ENCODE data around the gene ENTR1. TPM values are rescaled to one million over a fixed set of nuclear protein-coding genes. Genes with fewer than 3 reads are reported as not detected.

Gene ENTR1
- total RNA-seq, 1 experiment from 2014 or later = 20.9 TPM

DNA sequence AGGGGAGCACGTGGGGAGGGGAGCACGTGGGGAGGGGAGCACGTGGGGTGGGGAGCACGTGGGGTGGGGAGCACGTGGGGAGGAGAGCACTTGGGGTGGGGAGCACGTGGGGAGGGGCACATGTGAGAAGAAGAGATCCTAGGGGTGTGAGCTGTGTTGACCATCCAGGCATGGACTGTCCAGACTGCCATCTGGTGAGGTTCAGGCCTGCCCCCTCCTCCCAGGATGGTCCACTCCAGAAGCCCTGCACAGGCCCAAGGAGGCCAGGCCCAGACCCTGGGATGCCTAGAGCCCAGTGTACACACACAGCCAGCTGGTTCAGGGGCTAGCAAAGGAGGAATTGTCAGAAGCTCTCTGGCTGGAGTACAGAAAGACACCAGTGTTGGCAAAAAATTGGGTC, 12.8 kb downstream of the ENTR1 start:
- no peak for DNase-seq (ENCODE audit: low read depth)

DNA sequence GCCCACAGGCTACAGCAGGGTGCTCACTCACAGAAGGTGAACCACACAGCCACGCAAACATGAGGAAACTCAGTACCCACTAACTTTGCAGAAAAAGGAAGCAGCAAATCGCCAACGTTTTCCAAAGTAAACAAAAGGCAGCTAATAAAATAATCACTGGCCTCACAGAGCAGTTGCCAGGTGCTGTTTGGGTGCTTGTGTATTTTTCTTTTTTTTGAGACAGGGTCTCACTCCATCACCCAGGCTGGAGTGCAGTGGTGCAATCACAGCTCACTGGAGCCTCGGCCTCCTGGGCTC, 14.2 kb downstream of the ENTR1 start:
- no peak for DNase-seq (ENCODE audit: low read depth)

DNA sequence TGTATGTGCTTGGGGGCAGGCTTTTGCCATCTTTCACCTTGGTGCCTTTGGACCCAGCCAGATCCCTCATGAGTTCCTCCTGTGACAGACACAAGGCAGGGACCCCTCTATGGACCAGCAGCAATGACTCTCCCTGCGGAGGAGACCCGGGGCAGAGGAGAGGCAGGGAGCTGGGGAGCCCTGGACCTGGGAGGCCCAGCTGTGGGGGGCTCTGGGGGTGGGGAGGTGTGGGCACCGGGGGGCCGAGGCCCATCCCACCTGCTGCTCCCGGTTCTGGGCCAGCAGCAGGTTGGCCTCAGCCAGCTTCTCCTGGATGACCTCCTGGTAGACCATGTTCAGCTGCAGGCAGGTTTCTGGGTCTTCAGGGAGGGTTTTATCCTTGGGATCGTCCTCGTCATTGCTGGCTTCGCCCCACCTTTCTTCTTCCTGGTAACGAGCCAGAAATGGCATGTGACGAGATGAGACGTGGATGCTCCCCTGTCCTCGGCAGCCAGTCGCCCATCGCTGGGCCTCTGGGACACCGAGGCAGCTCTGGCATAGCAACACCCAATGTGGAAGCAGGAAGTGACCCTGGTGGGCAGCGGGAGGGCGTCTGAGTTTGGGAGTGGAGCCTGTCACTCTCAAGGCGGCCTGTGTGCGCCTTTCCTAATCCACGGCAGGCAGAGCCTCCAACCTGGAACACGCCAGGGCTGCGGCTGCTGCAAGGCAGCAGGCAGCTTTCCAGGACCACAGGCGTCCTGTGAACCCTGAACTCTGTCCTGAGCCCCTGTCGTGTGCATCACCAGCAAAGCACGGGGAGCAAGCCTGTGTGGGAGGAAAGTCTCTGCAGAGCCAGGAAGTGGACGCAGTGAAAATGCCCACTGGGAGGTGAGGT, 14.8 kb downstream of the ENTR1 start:
- DNase-seq (ENCODE audit: low read depth) = no peak

DNA sequence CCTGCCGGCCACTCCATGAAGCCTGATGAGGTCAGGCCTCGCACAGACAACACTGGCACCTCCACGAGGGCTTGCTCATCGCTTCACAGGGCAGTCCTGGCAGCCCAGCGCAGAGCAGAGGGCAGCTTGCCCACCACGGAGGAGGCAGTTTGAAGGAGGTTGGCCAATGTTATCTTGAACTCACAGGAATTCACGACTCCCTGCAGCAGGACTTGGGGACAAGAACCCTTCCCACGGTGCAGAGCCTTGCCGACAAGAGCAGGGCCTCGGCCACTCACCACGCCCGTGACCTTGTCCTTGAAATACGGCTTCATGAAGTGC, 15.4 kb downstream of the ENTR1 start:
- no peak for DNase-seq (ENCODE audit: low read depth)

- DNase-seq (ENCODE audit: low read depth) = no peak
Measured at GRCh38 chr9:136394312-136395019, 15.9 kb downstream of the ENTR1 start.

GRCh38 chr9:136393531-136393930, 16.9 kb downstream of the ENTR1 start:
- no peak for DNase-seq (ENCODE audit: low read depth)

DNA sequence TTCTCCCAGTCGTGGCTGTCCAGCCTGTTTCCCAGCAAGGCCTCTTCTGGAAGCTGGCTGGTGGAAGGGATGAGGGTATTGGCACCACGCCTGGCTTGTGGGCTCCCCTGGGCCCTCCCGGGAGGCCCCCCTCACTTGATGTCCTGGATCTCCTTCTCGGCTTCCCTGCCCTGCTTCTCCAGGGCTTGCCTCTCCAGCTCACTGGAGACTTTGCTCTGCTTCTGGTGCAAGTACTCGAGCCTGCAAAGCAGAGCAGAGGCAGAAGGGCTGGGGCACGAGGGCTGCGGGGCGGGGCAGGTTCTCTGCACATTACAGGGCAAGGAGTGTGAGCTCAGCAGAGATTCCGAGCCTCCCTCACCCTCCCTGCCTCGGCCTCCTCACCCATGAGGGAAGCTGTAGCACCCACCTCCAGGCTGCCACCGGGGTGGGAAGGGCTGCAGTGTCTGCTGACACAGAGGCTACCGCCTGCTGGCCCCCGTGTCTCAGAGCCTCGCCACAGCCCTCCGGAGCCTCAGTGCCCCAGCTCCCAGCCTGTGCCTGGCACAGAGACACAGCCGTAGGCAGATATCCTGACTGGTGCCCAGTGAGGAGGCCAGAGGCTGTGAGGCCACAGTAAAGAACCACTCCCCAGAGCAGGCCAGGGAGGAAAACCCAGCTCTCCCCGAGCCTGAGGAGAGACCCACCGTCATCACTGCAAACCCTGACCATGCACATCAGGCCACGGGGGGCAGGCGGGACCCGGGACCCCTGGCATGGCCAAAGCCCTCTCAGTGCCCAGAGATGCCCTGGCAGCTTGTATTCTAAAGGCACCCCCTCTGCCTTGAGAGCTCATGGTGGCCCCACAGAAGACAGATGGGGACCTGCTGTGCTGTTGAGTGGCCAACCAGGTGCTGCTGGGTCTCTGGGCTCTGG, 17.6 kb downstream of the ENTR1 start:
- DNase-seq (ENCODE audit: low read depth) = no peak

DNA sequence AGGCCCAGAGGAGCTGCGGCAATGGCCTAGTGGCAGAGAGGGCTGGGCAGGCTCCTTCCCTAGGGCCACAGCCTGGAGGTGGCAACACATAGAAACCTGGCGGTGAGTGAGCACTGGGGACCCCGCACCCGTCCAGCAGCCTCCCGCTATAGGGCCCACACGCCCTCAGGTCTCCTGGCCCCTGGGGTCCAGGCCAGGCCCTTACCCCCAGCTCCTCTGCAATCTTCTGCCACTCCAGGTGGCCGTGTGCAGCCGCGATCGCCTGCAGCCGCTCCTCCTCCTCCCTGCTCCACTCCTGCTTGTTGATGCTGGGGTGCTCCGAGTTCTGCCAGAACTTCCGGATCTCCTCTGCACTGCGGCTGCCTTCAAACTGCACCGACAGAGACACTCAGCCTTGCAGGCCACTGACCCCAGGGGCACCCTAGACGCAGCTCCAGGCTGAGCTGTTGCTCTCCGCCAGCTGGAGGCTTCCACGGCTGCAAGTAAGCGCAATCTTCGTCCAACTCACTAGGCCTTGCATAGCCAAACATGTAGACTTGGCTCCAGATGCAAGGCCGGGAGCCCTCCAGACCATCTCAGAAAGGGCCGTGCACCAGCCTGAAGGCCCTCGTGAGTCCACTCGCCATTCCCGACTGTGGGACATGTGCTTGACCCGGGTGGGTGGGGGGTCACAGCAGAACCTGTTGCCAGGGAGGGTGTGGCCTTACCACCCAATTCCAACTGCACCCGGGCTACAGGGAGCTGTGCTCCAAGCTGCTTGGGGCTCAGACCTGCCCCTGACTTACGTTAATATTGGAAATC, 18.5 kb downstream of the ENTR1 start:
- no peak for DNase-seq (ENCODE audit: low read depth)

- no peak for DNase-seq (ENCODE audit: low read depth)
Measured at GRCh38 chr9:136389396-136389795, 21.0 kb downstream of the ENTR1 start.

- DNase-seq (ENCODE audit: low read depth) = no peak
Measured at GRCh38 chr9:136387217-136387616, 23.2 kb downstream of the ENTR1 start.

- no peak for DNase-seq (ENCODE audit: low read depth)
Measured at GRCh38 chr9:136386018-136386417, 24.4 kb downstream of the ENTR1 start.

DNA sequence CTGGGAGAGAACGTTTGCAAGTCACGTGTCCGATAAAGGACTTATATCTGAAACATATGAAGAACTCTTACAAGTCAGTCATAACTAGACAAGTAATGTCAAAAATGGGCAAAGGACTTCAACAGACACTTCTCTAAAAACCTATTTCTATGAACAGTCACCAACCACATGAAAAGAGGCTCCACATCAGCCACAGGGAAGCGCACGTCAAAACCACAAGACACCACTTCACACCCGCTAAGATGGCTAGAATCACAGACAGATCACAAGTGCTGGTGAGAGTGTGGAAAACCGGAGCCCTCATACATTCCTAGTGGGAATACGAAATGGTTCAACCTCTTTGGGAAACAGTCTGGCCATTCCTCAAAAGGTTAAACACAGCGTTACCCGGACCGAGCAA, 25.4 kb downstream of the ENTR1 start:
- no peak for DNase-seq (ENCODE audit: low read depth)

- no peak for DNase-seq (ENCODE audit: low read depth)
Measured at GRCh38 chr9:136383436-136383835, 27.0 kb downstream of the ENTR1 start.

DNA sequence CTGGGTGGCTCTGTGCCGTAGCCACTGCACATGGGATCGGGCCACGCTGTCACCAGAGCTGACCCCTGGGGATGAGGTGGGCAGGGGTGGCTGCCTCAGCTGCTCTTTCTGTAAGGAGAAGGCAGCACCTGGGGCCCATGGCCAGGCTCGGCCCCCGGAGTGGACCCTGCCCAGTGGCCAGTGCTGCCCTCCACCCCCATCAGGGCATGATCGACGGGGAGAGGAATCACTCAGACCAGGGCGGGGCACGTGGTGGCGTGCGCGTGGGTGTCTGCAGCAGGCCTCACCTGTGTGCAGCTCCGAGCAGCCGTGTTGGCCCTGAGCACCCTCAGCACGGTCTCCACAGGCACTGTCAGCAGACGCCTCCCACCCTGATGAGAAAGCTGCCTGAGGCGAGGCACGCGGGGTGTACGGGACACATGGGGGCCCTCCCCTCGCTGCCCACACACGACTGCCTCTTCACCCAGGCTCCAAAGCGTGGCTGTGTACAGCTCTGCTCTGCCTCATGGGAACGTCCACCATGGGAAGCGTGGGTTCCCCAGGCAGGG, 28.4 kb downstream of the ENTR1 start:
- DNase-seq (ENCODE audit: low read depth) = no peak

GRCh38 chr9:136381311-136381710, 29.1 kb downstream of the ENTR1 start:
- DNase-seq (ENCODE audit: low read depth) = no peak

DNA sequence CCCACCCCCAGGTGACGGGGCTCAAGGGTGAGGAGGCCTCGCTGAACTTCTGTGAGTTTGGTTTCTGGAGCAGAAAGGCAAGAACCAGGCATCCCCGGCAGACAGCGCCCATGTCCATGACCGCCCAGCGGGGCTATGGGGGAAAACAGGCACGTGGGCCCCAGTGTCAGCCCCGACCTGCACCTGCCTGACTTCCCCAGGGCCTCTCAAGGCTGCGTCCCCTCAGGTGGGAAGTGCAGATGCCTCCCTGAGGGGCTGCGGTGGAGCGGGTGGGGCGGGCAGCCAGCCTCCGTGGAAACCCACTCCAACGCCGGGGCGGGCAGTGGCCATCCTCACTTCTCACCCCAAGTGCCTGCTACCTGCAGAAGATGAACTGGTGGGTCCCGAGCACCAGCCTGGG, 30.0 kb downstream of the ENTR1 start:
- DNase-seq (ENCODE audit: low read depth) = no peak

DNA sequence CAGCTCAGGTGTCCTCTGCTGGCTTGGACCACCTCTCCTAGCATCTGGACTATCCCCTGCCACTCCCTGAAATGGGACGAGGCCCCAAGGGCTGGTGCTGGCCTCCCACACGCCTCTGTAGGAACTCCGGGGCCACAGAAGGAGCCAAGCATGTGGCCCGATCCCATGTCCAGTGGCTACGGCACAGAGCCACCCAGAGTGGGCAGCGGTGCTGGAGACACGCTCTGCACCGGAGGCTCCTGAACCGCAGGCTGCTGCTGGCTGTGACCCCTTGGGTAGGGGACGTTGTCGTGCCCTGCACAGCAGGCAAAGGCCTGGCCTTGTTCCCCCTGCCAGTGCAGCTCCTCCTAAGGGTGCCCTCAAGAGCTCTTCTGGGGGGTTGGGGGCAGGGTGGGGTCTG, 30.5 kb downstream of the ENTR1 start:
- DNase-seq (ENCODE audit: low read depth) = no peak

GRCh38 chr9:136379401-136379800, 31.0 kb downstream of the ENTR1 start:
- DNase-seq (ENCODE audit: low read depth) = no peak

DNA sequence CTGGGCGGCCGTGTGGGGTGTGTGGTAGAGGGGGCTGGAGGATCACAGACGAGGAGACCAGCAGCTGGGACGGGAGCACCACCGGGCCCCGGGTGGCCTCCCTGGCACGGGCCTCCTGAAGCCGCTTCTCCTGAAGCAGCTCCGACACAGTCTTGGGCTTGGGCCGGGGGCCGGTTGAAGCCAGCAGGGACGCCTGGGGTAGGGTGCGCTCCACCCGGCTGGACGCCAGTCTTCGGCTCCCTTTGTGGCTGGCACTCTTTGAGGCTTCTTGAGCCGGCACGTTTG, 31.5 kb downstream of the ENTR1 start:
- no peak for DNase-seq (ENCODE audit: low read depth)

DNA sequence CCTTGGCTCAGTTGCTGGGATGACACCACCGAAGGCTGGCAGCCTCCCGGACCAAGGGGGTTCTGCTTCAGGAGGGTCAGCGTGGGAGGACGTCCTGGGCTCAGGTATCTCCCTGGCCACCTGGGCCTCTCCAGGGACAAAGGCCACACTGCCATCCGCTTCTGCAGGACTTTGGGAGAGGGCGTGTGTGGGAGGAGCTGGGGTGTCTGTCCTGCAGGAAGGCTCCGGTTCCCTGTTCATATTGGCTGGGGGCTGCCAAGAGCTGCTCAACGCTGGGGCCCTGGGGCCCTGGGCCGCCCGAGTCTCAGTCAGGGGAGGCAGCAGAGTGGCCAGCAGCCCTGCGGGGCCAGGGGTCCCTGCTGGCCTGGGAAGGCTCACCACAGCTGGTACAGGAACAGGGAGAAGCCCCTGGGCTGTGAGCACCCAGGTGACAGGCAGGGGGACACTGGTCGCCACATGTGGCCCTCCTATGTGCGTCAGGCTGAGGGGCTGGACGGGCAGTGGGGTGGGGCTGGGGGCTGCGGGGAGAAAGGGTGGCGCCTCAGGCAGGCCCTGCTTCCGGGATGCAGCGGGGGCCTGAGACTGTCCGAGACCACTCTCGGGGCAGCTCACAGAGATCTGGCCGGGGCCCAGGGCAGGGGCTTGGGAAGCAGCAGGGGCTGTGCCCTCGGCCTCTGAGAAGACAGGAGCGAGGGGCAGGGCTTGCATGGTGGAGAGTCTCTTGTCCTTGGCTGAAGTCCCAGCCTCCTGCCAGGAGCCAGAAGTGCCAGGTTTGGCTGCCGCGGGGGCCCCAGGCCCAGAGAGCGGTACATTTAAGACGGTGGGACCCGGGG, 32.0 kb downstream of the ENTR1 start:
- DNase-seq (ENCODE audit: low read depth) = no peak

Measured in RPMI7951 (cell line).